GM19324 (cell line): ENCODE measurements around the gene FAM53B.

Experiments
- ATAC-seq: cut with Tn5 transposase; IDR thresholded peaks from one replicate; pipeline ENCODE4 v1.9.1; 2021; ENCODE audit warnings: mild to moderate bottlenecking, moderate library complexity; ENCODE audit not compliant: unreplicated experiment, low FRiP score

Gene FAM53B

DNA sequence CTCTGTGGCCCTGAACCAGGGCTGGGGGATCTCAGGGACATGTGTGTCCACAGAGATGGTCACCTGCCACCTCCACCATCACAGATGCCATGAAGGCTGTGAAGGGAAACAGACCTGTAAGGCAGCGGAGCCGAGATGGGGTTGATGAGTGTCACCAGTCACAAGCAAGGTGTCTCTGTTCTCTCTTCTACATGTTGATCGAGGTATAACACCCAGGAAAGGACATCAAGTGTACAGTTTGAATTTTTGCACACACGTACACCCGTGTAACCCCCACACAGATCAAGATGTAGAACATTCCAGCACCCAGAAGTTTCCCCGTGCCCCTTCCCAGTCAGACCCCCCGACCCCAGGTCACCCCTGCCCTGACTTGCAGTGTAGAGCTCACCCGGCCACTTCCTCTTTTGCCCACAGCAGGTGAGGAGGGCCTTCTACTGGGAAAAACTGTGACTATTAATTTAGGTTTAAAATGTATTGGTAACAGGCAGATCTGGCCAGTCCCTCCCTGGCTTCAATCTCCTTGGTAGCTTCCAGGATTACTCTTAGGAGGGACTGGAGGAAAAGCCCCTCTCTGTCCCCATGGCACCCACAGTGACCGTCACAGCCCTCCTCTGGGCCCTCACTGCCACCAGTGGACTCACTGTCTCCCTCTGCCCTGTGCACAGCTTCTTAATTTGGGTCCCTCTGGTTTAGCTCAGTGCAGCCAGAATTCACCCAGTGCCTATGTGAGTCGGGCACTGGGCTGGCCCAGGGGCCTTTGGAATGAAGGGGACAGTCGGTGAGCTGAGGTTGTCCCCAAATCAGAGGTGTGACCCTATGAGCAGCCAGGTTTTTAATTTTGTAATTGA is 174.3 kb downstream of the FAM53B start:
- ATAC-seq, result no peak
